SK-N-SH treated with all-trans-retinoic acid at 6 μM for 48 hours (cell line): ENCODE data around the gene GSTT2B.

ENCODE experiments used
- ARNTL ChIP-seq: fragments of 450-650 bp; formaldehyde crosslinking; IDR thresholded peaks from 2 replicates; pipeline ENCODE4 v1.5.0; 2020; ENCODE audit warnings: low read depth, mild to moderate bottlenecking, moderate library complexity, borderline replicate concordance
- BACH2 ChIP-seq: fragments of 250-450 bp; sonication (Bioruptor Pico); IDR thresholded peaks from 2 replicates; pipeline ENCODE4 v1.9.0; 2021; ENCODE audit warnings: mild to moderate bottlenecking, borderline replicate concordance
- PATZ1 ChIP-seq: fragments of 250-450 bp; sonication (Bioruptor Pico); IDR thresholded peaks from 2 replicates; pipeline ENCODE4 v1.8.0; 2020; ENCODE audit warnings: mild to moderate bottlenecking, moderate library complexity, borderline replicate concordance
- PPARA ChIP-seq: fragments of 250-450 bp; sonication (Bioruptor Pico); IDR thresholded peaks from 2 replicates; pipeline ENCODE4 v1.5.0; 2020; ENCODE audit warnings: mild to moderate bottlenecking, borderline replicate concordance

GRCh38 chr22:24008381-24009226 is 47.6 kb upstream of the GSTT2B start:
- TF ChIP-seq PATZ1 (no peak), PPARA (no peak), ARNTL (CRISPR knock-in tag) (no peak), BACH2 (CRISPR knock-in tag) (no peak)
